Measurements from ENCODE around the gene FOXB2.

- TF ChIP-seq CTCF (IDR thresholded peaks at IDR 0.05 in 4 of 5, conservative IDR thresholded peaks at IDR 0.05 in 1 of 5) (no peak), POLR2A (IDR thresholded peaks at IDR 0.05) (no peak)
Measured at GRCh38 chr9:77063645-77064285, 44.3 kb downstream of the FOXB2 start.

Measured in gastrocnemius medialis (tissue), 4 donors.